Astrocyte (in vitro differentiated cells and primary cell): ENCODE results near the gene ELP2.

Experiments used
- EZH2 ChIP-seq: IDR thresholded peaks from 2 replicates; pipeline ENCODE4 v1.6.1; 2012; ENCODE audit warnings: mild to moderate bottlenecking, low read length, inconsistent platforms; ENCODE audit not compliant: insufficient read depth
- TF ChIP-seq, protein P1 (sequence below): IDR thresholded peaks from 2 replicates; pipeline ENCODE4 v1.5.1; 2011; ENCODE audit warnings: low read depth, mild to moderate bottlenecking, inconsistent platforms, low read length, moderate library complexity; ENCODE audit not compliant: insufficient read depth

DNA sequence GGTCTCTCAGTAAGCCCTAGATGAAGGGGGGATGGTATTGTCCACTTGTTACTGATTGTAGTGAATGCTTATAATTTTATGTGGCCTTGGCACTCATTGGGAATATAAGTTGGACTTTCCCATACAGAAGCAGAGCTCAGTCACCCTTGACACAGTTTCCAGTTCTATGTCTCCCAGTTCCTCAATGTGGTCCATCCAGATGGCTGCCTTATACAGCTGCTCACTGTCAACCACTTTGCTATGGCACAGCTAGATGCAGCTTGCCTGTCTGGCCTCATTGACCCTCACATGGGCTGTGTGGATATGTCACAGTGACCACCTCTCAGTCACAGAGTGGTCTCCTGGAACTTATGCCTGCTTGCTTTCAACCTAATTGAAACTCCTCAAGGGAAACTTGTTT, 22.2 kb upstream of the ELP2 start:
- TF ChIP-seq, protein P1, sequence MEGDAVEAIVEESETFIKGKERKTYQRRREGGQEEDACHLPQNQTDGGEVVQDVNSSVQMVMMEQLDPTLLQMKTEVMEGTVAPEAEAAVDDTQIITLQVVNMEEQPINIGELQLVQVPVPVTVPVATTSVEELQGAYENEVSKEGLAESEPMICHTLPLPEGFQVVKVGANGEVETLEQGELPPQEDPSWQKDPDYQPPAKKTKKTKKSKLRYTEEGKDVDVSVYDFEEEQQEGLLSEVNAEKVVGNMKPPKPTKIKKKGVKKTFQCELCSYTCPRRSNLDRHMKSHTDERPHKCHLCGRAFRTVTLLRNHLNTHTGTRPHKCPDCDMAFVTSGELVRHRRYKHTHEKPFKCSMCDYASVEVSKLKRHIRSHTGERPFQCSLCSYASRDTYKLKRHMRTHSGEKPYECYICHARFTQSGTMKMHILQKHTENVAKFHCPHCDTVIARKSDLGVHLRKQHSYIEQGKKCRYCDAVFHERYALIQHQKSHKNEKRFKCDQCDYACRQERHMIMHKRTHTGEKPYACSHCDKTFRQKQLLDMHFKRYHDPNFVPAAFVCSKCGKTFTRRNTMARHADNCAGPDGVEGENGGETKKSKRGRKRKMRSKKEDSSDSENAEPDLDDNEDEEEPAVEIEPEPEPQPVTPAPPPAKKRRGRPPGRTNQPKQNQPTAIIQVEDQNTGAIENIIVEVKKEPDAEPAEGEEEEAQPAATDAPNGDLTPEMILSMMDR: no peak
- no peak for TF ChIP-seq EZH2
